NCI-H146 treated with DMSO at 0.1 percent for 48 hours (cell line): Measurements from ENCODE around the gene RRAGB.
"Not testable (repeated sequence)": the region's sequence is repeated elsewhere in the genome, so short reads cannot be mapped to it uniquely, and the experiment has no call there.

Experiments
- DNase-seq: peaks from one replicate; lab custom pipeline; 2025; ENCODE audit not compliant: unreplicated experiment; lab: John Stamatoyannopoulos, UW

RRAGB gene

DNA sequence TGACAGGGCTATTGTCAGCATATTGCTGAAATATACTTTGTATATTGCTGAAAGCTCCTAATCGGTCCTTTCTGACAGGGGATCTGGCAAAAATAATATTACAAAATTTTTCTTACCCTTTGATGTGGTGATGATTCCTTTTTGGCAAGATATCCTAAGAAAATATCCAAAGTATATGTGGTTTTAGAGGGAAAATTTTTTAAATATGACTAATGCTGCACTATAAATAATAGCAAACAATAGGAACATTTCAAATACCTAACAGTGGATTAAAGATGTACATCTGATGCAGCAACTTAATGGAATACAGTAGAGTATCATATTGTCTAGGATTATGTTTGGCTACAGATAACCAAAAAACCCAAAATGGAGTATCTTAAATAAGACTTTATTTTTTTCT lies 49.6 kb downstream of the RRAGB start:
- no peak for DNase-seq

DNA sequence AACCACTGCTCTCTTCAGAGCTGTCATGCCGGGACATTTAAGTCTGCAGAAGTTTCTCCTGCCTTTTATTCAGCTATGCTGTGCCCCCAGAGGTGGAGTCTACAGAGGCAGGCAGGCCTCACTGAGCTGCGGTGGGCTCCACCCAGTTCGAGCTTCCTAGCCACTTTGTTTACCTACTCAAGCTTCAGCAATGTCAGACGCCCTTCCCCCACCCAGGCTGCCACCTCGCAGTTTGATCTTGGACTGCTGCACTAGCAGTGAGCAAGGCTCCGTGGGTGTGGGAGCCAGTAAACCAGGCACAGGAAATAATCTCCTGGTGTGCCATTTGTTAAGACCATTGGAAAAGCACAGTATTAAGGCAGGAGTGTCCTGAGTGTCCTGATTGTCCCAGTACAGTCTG lies 56.9 kb downstream of the RRAGB start:
- not testable (repeated sequence) for DNase-seq

GRCh38 chrX:55777596-55777995 lies 60.0 kb downstream of the RRAGB start:
- no peak for DNase-seq

DNA sequence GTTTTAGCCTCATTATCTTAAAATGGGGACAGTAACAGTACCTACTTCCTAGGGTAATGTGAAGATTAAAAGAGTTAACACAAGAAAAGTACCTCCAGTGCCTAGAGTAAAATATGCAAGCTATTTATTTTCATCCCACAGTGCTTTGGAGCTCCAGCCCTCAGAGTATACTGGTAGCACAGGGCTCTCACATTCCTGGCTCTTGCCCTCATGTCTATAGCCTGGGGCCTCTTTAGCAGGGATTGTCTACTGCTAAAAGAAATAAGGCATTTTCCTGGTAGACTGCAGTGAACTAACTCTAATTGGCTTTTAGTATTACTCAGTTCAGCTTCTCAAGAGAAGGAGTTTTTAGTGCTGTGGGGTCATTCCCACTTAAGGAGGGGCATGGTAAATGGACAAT lies 60.8 kb downstream of the RRAGB start:
- no peak for DNase-seq

DNA sequence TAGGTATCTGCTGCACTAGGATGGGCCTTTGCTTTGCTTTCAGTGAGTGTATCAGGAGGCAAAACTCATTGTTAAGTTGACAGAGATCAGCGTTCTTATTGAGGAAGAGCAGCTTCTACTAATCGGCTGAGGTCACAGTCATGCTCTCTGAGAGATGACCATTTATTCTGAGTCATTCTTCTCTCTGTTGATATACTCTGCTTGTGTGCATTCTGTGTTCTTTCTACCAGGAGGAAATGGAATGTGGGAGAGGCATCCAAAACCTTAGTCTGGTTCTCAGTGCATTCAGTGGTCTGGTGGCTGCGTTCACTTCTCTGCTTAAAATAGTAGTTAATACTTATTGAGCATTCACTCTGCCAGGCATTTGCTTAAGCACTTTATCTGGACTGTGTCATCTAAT lies 66.2 kb downstream of the RRAGB start:
- no peak for DNase-seq

DNA sequence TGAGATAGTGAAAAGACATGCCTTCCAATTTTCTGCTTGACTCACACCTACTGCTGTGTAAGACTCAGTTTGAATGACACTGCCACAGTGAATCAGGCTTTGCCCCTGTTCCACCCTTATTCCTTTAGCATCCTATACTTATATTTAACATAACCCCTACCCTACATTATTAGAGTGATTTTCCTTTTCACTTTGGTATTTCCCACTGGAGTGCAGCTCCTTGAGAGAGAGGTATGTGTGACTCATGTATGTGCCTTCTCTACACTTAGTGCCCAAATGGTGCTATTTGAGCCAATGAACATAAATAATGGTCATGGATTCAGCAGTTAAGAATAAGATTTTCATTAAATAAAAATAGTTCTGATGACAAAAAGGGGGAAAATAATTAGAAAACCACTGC lies 69.5 kb downstream of the RRAGB start:
- DNase-seq, result no peak

DNA sequence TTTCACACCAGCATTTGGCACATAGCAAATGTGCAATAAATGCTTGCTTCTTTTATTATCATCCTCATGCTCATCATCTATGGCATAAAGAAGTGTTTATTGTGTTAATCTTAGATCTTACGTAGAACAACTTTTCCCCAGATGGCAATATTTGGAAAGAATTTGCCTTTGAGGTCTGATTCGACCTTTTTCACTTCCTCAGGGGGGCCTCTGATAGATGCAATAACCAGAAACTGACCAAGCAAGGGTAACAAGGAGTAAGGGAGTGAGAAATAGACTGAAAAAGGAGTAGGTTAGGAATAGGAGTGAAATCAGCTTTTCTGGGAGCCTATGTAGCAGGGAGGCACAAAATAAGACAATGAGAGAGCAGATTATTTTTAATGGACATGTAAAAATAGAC lies 70.2 kb downstream of the RRAGB start:
- DNase-seq, result no peak

DNA sequence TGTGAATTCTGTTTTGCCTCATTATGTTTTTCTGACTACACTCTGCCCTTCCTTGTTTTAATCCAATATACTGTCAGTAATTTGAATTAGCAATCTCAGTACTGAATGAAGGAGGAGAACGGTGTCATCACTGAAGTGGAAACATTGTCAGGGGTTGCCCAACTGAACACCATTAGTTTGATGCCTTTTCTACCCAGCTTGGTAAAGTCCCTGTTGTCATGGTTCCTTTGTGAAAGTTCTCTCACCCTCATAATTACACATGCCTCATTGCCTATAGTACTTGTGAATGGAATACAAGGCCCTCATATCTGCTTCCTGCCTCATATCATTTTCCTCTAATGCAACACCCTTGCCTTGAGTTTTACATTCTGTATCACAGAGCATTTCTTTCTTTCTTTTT lies 76.9 kb downstream of the RRAGB start:
- no peak for DNase-seq

- DNase-seq, result no peak
Measured at GRCh38 chrX:55796496-55796895, 78.9 kb downstream of the RRAGB start.

GRCh38 chrX:55801811-55802210 lies 84.3 kb downstream of the RRAGB start:
- DNase-seq, result no peak
